BJ (cell line): Measurements from ENCODE around the gene OGT. TPM values are rescaled to one million over a fixed set of nuclear protein-coding genes. Genes with fewer than 3 reads are reported as not detected.

ENCODE experiments used
- CTCF ChIA-PET: fragments of 350-600 bp; formaldehyde crosslinking; extraction: SDS; loops from one replicate; lab custom pipeline; 2021; ENCODE audit warnings: antibody characterized with exemption, inconsistent platforms; lab: Yijun Ruan, JAX
- POLR2A ChIA-PET: fragments of 300-600 bp; sonication (Branson Sonifier 250); formaldehyde crosslinking; extraction: SDS; loops from one replicate; lab custom pipeline; 2021; ENCODE audit warnings: antibody characterized with exemption; lab: Charles Lee
- DNase-seq: peaks from one replicate; pipeline ENCODE4 v3.0.0-alpha.2; 2011; ENCODE audit warnings: low read depth
- H3K27me3 ChIP-seq: 2 replicates; pipeline ENCODE4 v1.6.0; 2011; ENCODE audit warnings: low read length; ENCODE audit not compliant: control insufficient read depth, insufficient read depth
- H3K36me3 ChIP-seq: 2 replicates; pipeline ENCODE4 v1.5.1; 2011; ENCODE audit warnings: low read length; ENCODE audit not compliant: control insufficient read depth, insufficient read depth
- H3K4me3 ChIP-seq: 2 replicates; pipeline ENCODE4 v1.5.1; 2011; ENCODE audit warnings: low read depth, mild to moderate bottlenecking, control low read depth, low read length
- polyA plus RNA-seq: library from polyadenylated mRNA; depleted of rRNA; stranded (reverse); fragments of >200 nt; gene quantifications from 2 replicates; pipeline ENCODE4 v1.2.3, GENCODE V29; 2011
- TF ChIP-seq, protein P1 (sequence below): IDR thresholded peaks from 2 replicates; pipeline ENCODE4 v1.5.1; 2011; ENCODE audit warnings: low read depth, mild to moderate bottlenecking, control low read depth, inconsistent platforms, low read length, moderate library complexity; ENCODE audit not compliant: insufficient read depth

The OGT gene
- polyA plus RNA-seq, 1 experiment = 280 TPM

GRCh38 chrX:71533851-71534561 lies 1.1 kb downstream of the OGT start:
- DNase-seq = no peak
- peak overlapping the region; percentile 59 for H3K4me3 ChIP-seq
- ChIA-PET CTCF (interaction anchor here (1.4 to 1.7 kb wide), 2 partner anchors 9 to 16 kb away, joined by 3 read pairs; no protein-coding TSS in a partner anchor), POLR2A (interaction anchor here (1.7 kb wide), 1 partner anchor 9 kb away, joined by 4 read pairs; no protein-coding TSS in a partner anchor)
- TF ChIP-seq, protein P1, sequence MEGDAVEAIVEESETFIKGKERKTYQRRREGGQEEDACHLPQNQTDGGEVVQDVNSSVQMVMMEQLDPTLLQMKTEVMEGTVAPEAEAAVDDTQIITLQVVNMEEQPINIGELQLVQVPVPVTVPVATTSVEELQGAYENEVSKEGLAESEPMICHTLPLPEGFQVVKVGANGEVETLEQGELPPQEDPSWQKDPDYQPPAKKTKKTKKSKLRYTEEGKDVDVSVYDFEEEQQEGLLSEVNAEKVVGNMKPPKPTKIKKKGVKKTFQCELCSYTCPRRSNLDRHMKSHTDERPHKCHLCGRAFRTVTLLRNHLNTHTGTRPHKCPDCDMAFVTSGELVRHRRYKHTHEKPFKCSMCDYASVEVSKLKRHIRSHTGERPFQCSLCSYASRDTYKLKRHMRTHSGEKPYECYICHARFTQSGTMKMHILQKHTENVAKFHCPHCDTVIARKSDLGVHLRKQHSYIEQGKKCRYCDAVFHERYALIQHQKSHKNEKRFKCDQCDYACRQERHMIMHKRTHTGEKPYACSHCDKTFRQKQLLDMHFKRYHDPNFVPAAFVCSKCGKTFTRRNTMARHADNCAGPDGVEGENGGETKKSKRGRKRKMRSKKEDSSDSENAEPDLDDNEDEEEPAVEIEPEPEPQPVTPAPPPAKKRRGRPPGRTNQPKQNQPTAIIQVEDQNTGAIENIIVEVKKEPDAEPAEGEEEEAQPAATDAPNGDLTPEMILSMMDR = no peak
- H3K36me3 ChIP-seq = no peaks in the 10 kb centered on the region
- H3K27me3 ChIP-seq = no peaks in the 10 kb centered on the region

DNA sequence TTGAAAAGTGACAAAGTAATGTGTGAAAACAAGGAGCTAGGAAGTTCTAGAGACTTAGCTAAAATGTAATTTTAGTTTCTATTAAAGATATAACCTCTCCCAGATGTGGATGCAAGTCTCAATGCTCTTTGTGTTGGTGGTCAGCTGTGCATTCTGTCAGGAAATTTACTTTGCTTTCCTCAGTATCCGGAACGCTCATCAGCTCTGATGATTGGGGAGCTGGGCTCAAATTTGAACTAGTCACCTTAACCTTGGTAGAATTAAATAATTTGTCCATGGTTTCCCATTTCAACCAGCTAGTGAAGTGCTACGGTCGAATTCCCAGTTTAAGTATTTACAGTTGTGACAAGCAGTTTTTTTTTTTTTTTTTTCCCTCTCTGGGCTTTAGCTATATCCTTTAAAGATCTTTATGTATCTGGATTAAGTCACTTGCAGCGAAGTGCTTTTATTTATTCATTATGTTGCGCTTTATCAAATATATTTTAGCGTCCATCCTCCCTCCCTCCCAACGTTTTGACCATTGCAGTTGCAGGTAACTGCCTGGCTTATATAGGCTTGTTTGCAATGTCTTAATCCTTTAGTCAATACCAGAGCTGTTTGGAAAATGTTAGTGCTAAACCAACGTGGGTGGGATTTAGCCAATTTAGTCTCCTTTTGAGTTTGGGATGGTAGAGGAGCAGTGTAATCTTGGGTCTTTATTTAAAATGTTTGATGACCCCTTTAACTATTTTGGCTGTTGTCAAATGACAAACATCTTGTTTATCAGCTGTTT lies 2.1 kb downstream of the OGT start:
- Histone ChIP-seq H3K4me3 (peak overlapping the region; percentile 59), H3K36me3 (no peaks in the 10 kb centered on the region), H3K27me3 (no peaks in the 10 kb centered on the region)
- ChIA-PET CTCF (no interaction called here), POLR2A (interaction anchor here (1.7 kb wide), 1 partner anchor 8 kb away, joined by 4 read pairs; no protein-coding TSS in a partner anchor)
- TF ChIP-seq, protein P1 = no peak
- no peak for DNase-seq

DNA sequence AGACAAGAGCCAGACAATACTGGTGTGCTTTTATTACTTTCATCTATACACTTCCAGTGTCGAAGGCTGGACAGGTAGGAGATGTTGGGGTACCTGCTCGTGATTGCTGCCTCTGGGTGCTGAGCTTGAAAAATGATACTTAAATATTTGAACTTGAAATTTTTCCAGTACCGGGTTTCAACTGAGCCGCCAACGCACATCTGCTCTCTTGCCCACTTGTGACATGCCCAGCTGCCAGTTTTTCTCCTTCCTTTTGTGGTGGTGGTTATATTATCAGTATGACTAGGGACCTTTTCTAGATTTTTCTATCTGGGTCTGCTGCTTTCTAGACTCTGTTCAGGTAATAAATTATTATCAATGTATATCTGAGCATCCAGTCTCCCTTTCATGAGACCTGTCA lies 3.4 kb downstream of the OGT start:
- POLR2A ChIA-PET = interaction anchor here (0.6 kb wide), 1 partner anchor 22 kb away, joined by 3 read pairs; no protein-coding TSS in a partner anchor
- H3K27me3 ChIP-seq = no peaks in the 10 kb centered on the region
- no peak for DNase-seq
- CTCF ChIA-PET = no interaction called here
- peak overlapping the region; percentile 31 for H3K4me3 ChIP-seq
- TF ChIP-seq, protein P1 = no peak
- H3K36me3 ChIP-seq = no peaks in the 10 kb centered on the region

DNA sequence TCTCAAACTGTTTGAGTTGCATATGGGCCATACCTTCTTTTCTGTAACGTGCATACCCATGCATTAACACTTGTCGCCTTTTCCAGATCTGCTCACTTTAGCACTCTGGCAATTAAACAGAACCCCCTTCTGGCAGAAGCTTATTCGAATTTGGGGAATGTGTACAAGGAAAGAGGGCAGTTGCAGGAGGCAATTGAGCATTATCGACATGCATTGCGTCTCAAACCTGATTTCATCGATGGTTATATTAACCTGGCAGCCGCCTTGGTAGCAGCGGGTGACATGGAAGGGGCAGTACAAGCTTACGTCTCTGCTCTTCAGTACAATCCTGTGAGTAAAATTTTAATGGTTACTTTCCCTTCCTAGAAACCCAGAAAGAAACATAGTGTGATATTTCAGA lies 4.8 kb downstream of the OGT start:
- TF ChIP-seq, protein P1 = no peak
- CTCF ChIA-PET = interaction anchor here (1.0 to 1.3 kb wide), 2 partner anchors 12 to 79 kb away, joined by 3 to 5 read pairs; no protein-coding TSS in a partner anchor

GRCh38 chrX:71540801-71541200 lies 7.9 kb downstream of the OGT start:
- TF ChIP-seq, protein P1 = no peak
- POLR2A ChIA-PET = no interaction called here
- no peak overlapping the region for H3K4me3 ChIP-seq

More for the DNA sequence above, 4.8 kb downstream of the OGT start:
- Histone ChIP-seq H3K27me3 (no peaks in the 10 kb centered on the region), H3K36me3 (no peaks in the 10 kb centered on the region), H3K4me3 (no peak overlapping the region)
- POLR2A ChIA-PET = no interaction called here
- no peak for DNase-seq

More at GRCh38 chrX:71540801-71541200, 7.9 kb downstream of the OGT start:
- CTCF ChIA-PET = no interaction called here
- DNase-seq = no peak
- H3K36me3 ChIP-seq = no peaks in the 10 kb centered on the region
- no peaks in the 10 kb centered on the region for H3K27me3 ChIP-seq
